ENCODE results near the gene SMC6. TPM values are rescaled to one million over a fixed set of nuclear protein-coding genes. Genes with fewer than 3 reads are reported as not detected.

Gene SMC6
- total RNA-seq, 1 experiment from 2014 or later: 41.3 TPM

GRCh38 chr2:17713291-17713690 is 40.3 kb downstream of the SMC6 start:
- DNase-seq: no peak
- Mint-ChIP-seq H3K9me3 (ENCODE audit: unreplicated experiment) (no peaks in the 10 kb centered on the region), H3K27ac (ENCODE audit: unreplicated experiment) (no peak overlapping the region), H3K36me3 (ENCODE audit: insufficient read depth, unreplicated experiment) (peaks cover 38% of the 10 kb centered on the region), H3K4me3 (ENCODE audit: unreplicated experiment) (no peak overlapping the region), H3K4me1 (ENCODE audit: low read depth, unreplicated experiment) (peaks cover 2% of the 10 kb centered on the region), H3K27me3 (ENCODE audit: insufficient read depth, unreplicated experiment) (no peaks in the 10 kb centered on the region)
- Histone ChIP-seq H3K4me3 (ENCODE audit: low read depth, low read length) (no peak overlapping the region), H3K9me3 (no peaks in the 10 kb centered on the region), H3K36me3 (ENCODE audit: control insufficient read depth, insufficient read depth, low read length) (no peaks in the 10 kb centered on the region; the same call in 1 of the 2 replicates), H3K4me1 (no peaks in the 10 kb centered on the region), H3K27me3 (replicated peaks; ENCODE audit: control insufficient read depth, insufficient read depth, low read length) (no peaks in the 10 kb centered on the region)
- intact Hi-C loops (cut with micrococcal nuclease; ENCODE audit: unreplicated experiment): no loop called here
- no TSS peak for BruUV-seq (replicated peaks)
- ChIA-PET CTCF (no interaction called here), POLR2A (no interaction called here)
- no peak for TF ChIP-seq CTCF (IDR thresholded peaks at IDR 0.05; ENCODE audit: insufficient read depth in 1 of 2, low read depth in 1 of 2, low read length in 1 of 2, severe bottlenecking in 1 of 2, unreplicated experiment in 1 of 2)

GRCh38 chr2:17710547-17711248 is 42.9 kb downstream of the SMC6 start:
- Mint-ChIP-seq H3K27me3 (ENCODE audit: insufficient read depth, unreplicated experiment) (no peaks in the 10 kb centered on the region), H3K36me3 (ENCODE audit: insufficient read depth, unreplicated experiment) (peaks cover 35% of the 10 kb centered on the region), H3K27ac (ENCODE audit: unreplicated experiment) (no peak overlapping the region), H3K9me3 (ENCODE audit: unreplicated experiment) (no peaks in the 10 kb centered on the region), H3K4me1 (ENCODE audit: low read depth, unreplicated experiment) (no peaks in the 10 kb centered on the region), H3K4me3 (ENCODE audit: unreplicated experiment) (no peak overlapping the region)
- Histone ChIP-seq H3K4me3 (ENCODE audit: low read depth, low read length) (no peak overlapping the region), H3K4me1 (no peaks in the 10 kb centered on the region), H3K27me3 (replicated peaks; ENCODE audit: control insufficient read depth, insufficient read depth, low read length) (no peaks in the 10 kb centered on the region), H3K9me3 (no peaks in the 10 kb centered on the region), H3K36me3 (ENCODE audit: control insufficient read depth, insufficient read depth, low read length) (no peaks in the 10 kb centered on the region; the same call in 1 of the 2 replicates)
- no TSS peak for BruUV-seq (replicated peaks)
- POLR2A ChIA-PET: no interaction called here
- CTCF ChIA-PET: no interaction called here
- TF ChIP-seq CTCF (IDR thresholded peaks at IDR 0.05; ENCODE audit: insufficient read depth in 1 of 2, low read depth in 1 of 2, low read length in 1 of 2, severe bottlenecking in 1 of 2, unreplicated experiment in 1 of 2): no peak
- intact Hi-C loops (cut with micrococcal nuclease; ENCODE audit: unreplicated experiment): no loop called here
- DNase-seq: no peak

- H3K36me3 ChIP-seq (ENCODE audit: control insufficient read depth, insufficient read depth, low read length): no peaks in the 10 kb centered on the region; the same call in 1 of the 2 replicates
- H3K9me3 Mint-ChIP-seq (ENCODE audit: unreplicated experiment): no peaks in the 10 kb centered on the region
- H3K27me3 Mint-ChIP-seq (ENCODE audit: insufficient read depth, unreplicated experiment): no peaks in the 10 kb centered on the region
- intact Hi-C loops (cut with micrococcal nuclease; ENCODE audit: unreplicated experiment): no loop called here
- H3K36me3 Mint-ChIP-seq (ENCODE audit: insufficient read depth, unreplicated experiment): peaks cover 29% of the 10 kb centered on the region
- DNase-seq: no peak
- H3K27me3 ChIP-seq (replicated peaks; ENCODE audit: control insufficient read depth, insufficient read depth, low read length): no peaks in the 10 kb centered on the region
- no peaks in the 10 kb centered on the region for H3K4me1 Mint-ChIP-seq (ENCODE audit: low read depth, unreplicated experiment)
- H3K4me3 ChIP-seq (ENCODE audit: low read depth, low read length): no peak overlapping the region
- no peak overlapping the region for H3K27ac Mint-ChIP-seq (ENCODE audit: unreplicated experiment)
- no TSS peak for BruUV-seq (replicated peaks)
- no peaks in the 10 kb centered on the region for H3K9me3 ChIP-seq
- no peak overlapping the region for H3K4me3 Mint-ChIP-seq (ENCODE audit: unreplicated experiment)
- POLR2A ChIA-PET: no interaction called here
- TF ChIP-seq CTCF (IDR thresholded peaks at IDR 0.05; ENCODE audit: insufficient read depth in 1 of 2, low read depth in 1 of 2, low read length in 1 of 2, severe bottlenecking in 1 of 2, unreplicated experiment in 1 of 2): no peak
- H3K4me1 ChIP-seq: no peaks in the 10 kb centered on the region
- CTCF ChIA-PET: no interaction called here
Measured at GRCh38 chr2:17709897-17710296, 43.7 kb downstream of the SMC6 start.

Data from Caco-2 (cell line).